HepG2 (cell line): ENCODE results near the gene MSH3. TPM values are rescaled to one million over a fixed set of nuclear protein-coding genes. Genes with fewer than 3 reads are reported as not detected.

ENCODE experiments used
- ATAC-seq: fragments of 200-7000 bp; cut with Tn5 transposase; 3 replicates; pipeline ENCODE4 v1.9.1; 2020; ENCODE audit warnings: mild to moderate bottlenecking, moderate library complexity
- BruUV-seq: library from RNA; stranded (reverse); fragments of 400-500 nt; replicated peaks from 2 replicates; lab custom pipeline; 2021; lab: Mats Ljungman, UMichigan
- CTCF ChIA-PET: fragments of 300-600 bp; formaldehyde crosslinking; extraction: SDS; loops from one replicate; lab custom pipeline; 2021; ENCODE audit warnings: low total read pairs, inconsistent platforms, low intra/inter-chr PET ratio; lab: Yijun Ruan, JAX
- POLR2A ChIA-PET: fragments of 350-600 bp; sonication (Branson Sonifier 250); formaldehyde crosslinking; loops from one replicate; lab custom pipeline; 2020; ENCODE audit warnings: antibody characterized with exemption, inconsistent platforms; lab: Yijun Ruan, JAX
- DNase-seq: peaks from one replicate; pipeline ENCODE4 v3.0.0-alpha.2; 2015; ENCODE audit warnings: low spot score
- FAIRE-seq: peaks from 3 replicates; lab custom pipeline; 2011; peaks lifted over from hg19 to GRCh38; lab: Jason Lieb, UNC
- H2AFZ ChIP-seq: one replicate; pipeline ENCODE4 v1.6.1; 2011; ENCODE audit warnings: low read length, inconsistent platforms
- H3K27ac ChIP-seq: fragments of 300-600 bp; 3 replicates; pipeline ENCODE4 v1.8.0; 2011; ENCODE audit warnings: mixed run types, mild to moderate bottlenecking, mixed read lengths, low read length, inconsistent platforms; ENCODE audit not compliant: insufficient read depth; ENCODE audit errors: extremely low read length
- H3K27me3 ChIP-seq, 2 experiments: fragments of 200-600 bp in 1 of 2; 2 replicates in 1 of 2; 3 replicates in 1 of 2; pipeline versions ENCODE4 v1.6.0 to v1.8.0; 2011; ENCODE audit warnings: low read length in 2 of 2, mild to moderate bottlenecking in 2 of 2, moderate library complexity in 2 of 2, inconsistent platforms in 1 of 2; ENCODE audit not compliant: insufficient read depth in 2 of 2, control insufficient read depth in 1 of 2
- H3K36me3 ChIP-seq, 2 experiments: fragments of 200-600 bp in 1 of 2; replicated peaks in 1 of 2; 2 replicates in 1 of 2; 3 replicates in 1 of 2; pipeline versions ENCODE4 v1.5.1 to v1.8.0; 2011; ENCODE audit warnings: low read length in 2 of 2, inconsistent platforms in 1 of 2; ENCODE audit not compliant: insufficient read depth in 2 of 2, control insufficient read depth in 1 of 2
- H3K4me1 ChIP-seq: 2 replicates; pipeline ENCODE4 v1.5.1; 2012; ENCODE audit warnings: low read length, inconsistent platforms; ENCODE audit not compliant: insufficient read depth
- H3K4me2 ChIP-seq: 2 replicates; pipeline ENCODE4 v1.6.0; 2011; ENCODE audit warnings: low read depth, low read length, inconsistent platforms
- H3K4me3 ChIP-seq, 3 experiments: fragments of 200-600 bp in 1 of 3; sonication (generic), shearing (Covaris generic) in 1 of 3; replicated peaks in 1 of 3; 2 replicates each; pipeline ENCODE4 v1.5.1; 2011 to 2016; ENCODE audit warnings: low read length in 3 of 3, inconsistent platforms in 2 of 3, low read depth in 2 of 3, mild to moderate bottlenecking in 2 of 3, control low read depth in 1 of 3, mixed read lengths in 1 of 3; ENCODE audit not compliant: insufficient read depth in 1 of 3
- H3K79me2 ChIP-seq: one replicate; pipeline ENCODE4 v1.6.1; 2011; ENCODE audit warnings: low read length, inconsistent platforms; ENCODE audit not compliant: insufficient read depth
- H3K9ac ChIP-seq: 2 replicates; pipeline ENCODE4 v1.6.0; 2011; ENCODE audit warnings: mild to moderate bottlenecking, low read depth, low read length, inconsistent platforms; ENCODE audit not compliant: insufficient read depth
- H3K9me3 ChIP-seq: 2 replicates; pipeline ENCODE4 v1.5.1; 2012; ENCODE audit warnings: mild to moderate bottlenecking, low read length
- H4K20me1 ChIP-seq: 2 replicates; pipeline ENCODE4 v1.6.0; 2011; ENCODE audit warnings: inconsistent platforms, mild to moderate bottlenecking, low read length, moderate library complexity; ENCODE audit not compliant: insufficient read depth
- CENPBD1 ChIP-seq: sonication (generic); formaldehyde crosslinking; IDR thresholded peaks from 2 replicates; pipeline ENCODE4 v1.8.0; 2022; ENCODE audit warnings: missing genetic modification reagents, low read depth, mild to moderate bottlenecking, borderline replicate concordance
- DR1 ChIP-seq: sonication (generic); formaldehyde crosslinking; IDR thresholded peaks from 2 replicates; pipeline ENCODE4 v1.8.0; 2021; ENCODE audit warnings: mild to moderate bottlenecking, missing genetic modification reagents, inconsistent platforms
- IRX3 ChIP-seq: sonication (generic); formaldehyde crosslinking; IDR thresholded peaks from 2 replicates; pipeline ENCODE4 v1.8.1; 2023; ENCODE audit warnings: mild to moderate bottlenecking, low read depth, missing genetic modification reagents, borderline replicate concordance
- KAT8 ChIP-seq: IDR thresholded peaks from 2 replicates; pipeline ENCODE4 v1.6.1; 2016; ENCODE audit warnings: missing genetic modification reagents, missing compliant biosample characterization
- MAFF ChIP-seq: IDR thresholded peaks from 2 replicates; pipeline ENCODE4 v1.6.1; 2011; ENCODE audit warnings: low read depth, low read length, improper control_type of control experiment
- ONECUT2 ChIP-seq: sonication (generic); formaldehyde crosslinking; IDR thresholded peaks from 2 replicates; pipeline ENCODE4 v1.4.0; 2020; ENCODE audit warnings: missing genetic modification reagents
- RFX5 ChIP-seq: IDR thresholded peaks from 2 replicates; pipeline ENCODE4 v1.6.1; 2011; ENCODE audit warnings: low read depth, low read length, improper control_type of control experiment
- WGBS: methylation state at CpG from one replicate; pipeline ENCODE4 v1.1.6; 2017; ENCODE audit warnings: low lambda C conversion rate; 5-methylcytosine and 5-hydroxymethylcytosine counted together
- in situ Hi-C: cut with HindIII; loops from 2 replicates; pipeline ENCODE4 v1.10.0; 2017; ENCODE audit warnings: low pct_unique_long_range_greater_than_20kb; ENCODE audit not compliant: extremely low pct_ligation_motif_present
- intact Hi-C: fragments of 100-400 bp; cut with micrococcal nuclease; formaldehyde crosslinking; loops from one replicate; pipeline ENCODE4 v1.10.0; 2022; ENCODE audit not compliant: unreplicated experiment
- polyA plus RNA-seq, 8 experiments: library from polyadenylated mRNA; depleted of rRNA in 3 of 8; stranded (reverse) in 7 of 8; unstranded in 1 of 8; fragments of >200 nt; fragmentation: Illumina TruSeq in 4 of 8; extraction: Trizol in 4 of 8; gene quantifications; 2 replicates each; pipeline versions ENCODE4 v1.2.1 to v1.2.3, GENCODE V29; 2011 to 2016; ENCODE audit warnings: low read depth in 4 of 8, missing spikeins in 1 of 8, mixed read lengths in 1 of 8; ENCODE audit not compliant: insufficient read depth in 1 of 8
- total RNA-seq, 5 experiments: library from RNA; depleted of rRNA; stranded (reverse); fragments of >200 nt; fragmentation: Illumina TruSeq; extraction: Trizol; gene quantifications; 2 replicates each; pipeline ENCODE4 v1.2.3, GENCODE V29; 2016; ENCODE audit warnings: low read depth in 1 of 5
- TF ChIP-seq, protein P1 (sequence below): sonication (generic); formaldehyde crosslinking; IDR thresholded peaks from 2 replicates; pipeline ENCODE4 v1.4.0; 2020; ENCODE audit warnings: missing genetic modification reagents
- TF ChIP-seq, protein P2 (sequence below): sonication (generic); formaldehyde crosslinking; IDR thresholded peaks from 2 replicates; pipeline ENCODE4 v1.4.0; 2020; ENCODE audit warnings: missing genetic modification reagents, borderline replicate concordance
- TF ChIP-seq, protein P3 (sequence below), 2 experiments: sonication (generic) in 1 of 2; formaldehyde crosslinking in 1 of 2; IDR thresholded peaks; 2 replicates each; pipeline versions ENCODE4 v1.6.1 to v1.9.0; 2014 to 2022; ENCODE audit warnings: antibody characterized with exemption in 1 of 2, borderline replicate concordance in 1 of 2, inconsistent platforms in 1 of 2, low read depth in 1 of 2, missing genetic modification reagents in 1 of 2

Gene MSH3
- total and polyA plus RNA-seq, 2 of the 13 experiments (the other 11 are each of a cell fraction or from before 2014, with no cell fraction given): 4.0 to 16.4 TPM

- Histone ChIP-seq H3K27ac (no peak overlapping the region), H3K4me1 (no peaks in the 10 kb centered on the region)
- 88% methylated on average over 1 of the region's 1 CpG for WGBS
- in situ Hi-C loops: no loop called here
- ATAC-seq: no peak
- TF ChIP-seq MAFF (no peak), DR1 (CRISPR knock-in tag) (no peak), KAT8 (CRISPR knock-in tag) (no peak), RFX5 (no peak), IRX3 (CRISPR knock-in tag) (no peak), CENPBD1 (no peak), ONECUT2 (CRISPR knock-in tag) (no peak)
- TF ChIP-seq, protein P1, sequence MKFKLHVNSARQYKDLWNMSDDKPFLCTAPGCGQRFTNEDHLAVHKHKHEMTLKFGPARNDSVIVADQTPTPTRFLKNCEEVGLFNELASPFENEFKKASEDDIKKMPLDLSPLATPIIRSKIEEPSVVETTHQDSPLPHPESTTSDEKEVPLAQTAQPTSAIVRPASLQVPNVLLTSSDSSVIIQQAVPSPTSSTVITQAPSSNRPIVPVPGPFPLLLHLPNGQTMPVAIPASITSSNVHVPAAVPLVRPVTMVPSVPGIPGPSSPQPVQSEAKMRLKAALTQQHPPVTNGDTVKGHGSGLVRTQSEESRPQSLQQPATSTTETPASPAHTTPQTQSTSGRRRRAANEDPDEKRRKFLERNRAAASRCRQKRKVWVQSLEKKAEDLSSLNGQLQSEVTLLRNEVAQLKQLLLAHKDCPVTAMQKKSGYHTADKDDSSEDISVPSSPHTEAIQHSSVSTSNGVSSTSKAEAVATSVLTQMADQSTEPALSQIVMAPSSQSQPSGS (CRISPR knock-in tag): no peak
- TF ChIP-seq, protein P2, sequence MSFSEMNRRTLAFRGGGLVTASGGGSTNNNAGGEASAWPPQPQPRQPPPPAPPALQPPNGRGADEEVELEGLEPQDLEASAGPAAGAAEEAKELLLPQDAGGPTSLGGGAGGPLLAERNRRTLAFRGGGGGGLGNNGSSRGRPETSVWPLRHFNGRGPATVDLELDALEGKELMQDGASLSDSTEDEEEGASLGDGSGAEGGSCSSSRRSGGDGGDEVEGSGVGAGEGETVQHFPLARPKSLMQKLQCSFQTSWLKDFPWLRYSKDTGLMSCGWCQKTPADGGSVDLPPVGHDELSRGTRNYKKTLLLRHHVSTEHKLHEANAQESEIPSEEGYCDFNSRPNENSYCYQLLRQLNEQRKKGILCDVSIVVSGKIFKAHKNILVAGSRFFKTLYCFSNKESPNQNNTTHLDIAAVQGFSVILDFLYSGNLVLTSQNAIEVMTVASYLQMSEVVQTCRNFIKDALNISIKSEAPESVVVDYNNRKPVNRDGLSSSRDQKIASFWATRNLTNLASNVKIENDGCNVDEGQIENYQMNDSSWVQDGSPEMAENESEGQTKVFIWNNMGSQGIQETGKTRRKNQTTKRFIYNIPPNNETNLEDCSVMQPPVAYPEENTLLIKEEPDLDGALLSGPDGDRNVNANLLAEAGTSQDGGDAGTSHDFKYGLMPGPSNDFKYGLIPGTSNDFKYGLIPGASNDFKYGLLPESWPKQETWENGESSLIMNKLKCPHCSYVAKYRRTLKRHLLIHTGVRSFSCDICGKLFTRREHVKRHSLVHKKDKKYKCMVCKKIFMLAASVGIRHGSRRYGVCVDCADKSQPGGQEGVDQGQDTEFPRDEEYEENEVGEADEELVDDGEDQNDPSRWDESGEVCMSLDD (CRISPR knock-in tag): no peak
- TF ChIP-seq, protein P3, sequence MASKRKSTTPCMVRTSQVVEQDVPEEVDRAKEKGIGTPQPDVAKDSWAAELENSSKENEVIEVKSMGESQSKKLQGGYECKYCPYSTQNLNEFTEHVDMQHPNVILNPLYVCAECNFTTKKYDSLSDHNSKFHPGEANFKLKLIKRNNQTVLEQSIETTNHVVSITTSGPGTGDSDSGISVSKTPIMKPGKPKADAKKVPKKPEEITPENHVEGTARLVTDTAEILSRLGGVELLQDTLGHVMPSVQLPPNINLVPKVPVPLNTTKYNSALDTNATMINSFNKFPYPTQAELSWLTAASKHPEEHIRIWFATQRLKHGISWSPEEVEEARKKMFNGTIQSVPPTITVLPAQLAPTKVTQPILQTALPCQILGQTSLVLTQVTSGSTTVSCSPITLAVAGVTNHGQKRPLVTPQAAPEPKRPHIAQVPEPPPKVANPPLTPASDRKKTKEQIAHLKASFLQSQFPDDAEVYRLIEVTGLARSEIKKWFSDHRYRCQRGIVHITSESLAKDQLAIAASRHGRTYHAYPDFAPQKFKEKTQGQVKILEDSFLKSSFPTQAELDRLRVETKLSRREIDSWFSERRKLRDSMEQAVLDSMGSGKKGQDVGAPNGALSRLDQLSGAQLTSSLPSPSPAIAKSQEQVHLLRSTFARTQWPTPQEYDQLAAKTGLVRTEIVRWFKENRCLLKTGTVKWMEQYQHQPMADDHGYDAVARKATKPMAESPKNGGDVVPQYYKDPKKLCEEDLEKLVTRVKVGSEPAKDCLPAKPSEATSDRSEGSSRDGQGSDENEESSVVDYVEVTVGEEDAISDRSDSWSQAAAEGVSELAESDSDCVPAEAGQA (IDR thresholded peaks at IDR 0.05; ENCODE audit: low read depth): no peak
- TF ChIP-seq, protein P3 (CRISPR knock-in tag; IDR thresholded peaks at IDR 0.05; ENCODE audit: borderline replicate concordance): no peak
- TF ChIP-seq, all 625 proteins: peak for 0
- FAIRE-seq: no peak
- intact Hi-C loops: no loop called here
- Histone ChIP-seq H3K79me2 (no peaks in the 10 kb centered on the region), H3K4me3 (no peak overlapping the region), H3K36me3 (no peaks in the 10 kb centered on the region), H3K27me3 (no peaks in the 10 kb centered on the region), H3K9me3 (no peaks in the 10 kb centered on the region), H3K4me2 (no peak overlapping the region), H3K9ac (no peak overlapping the region), H4K20me1 (no peaks in the 10 kb centered on the region), H2AFZ (no peak overlapping the region)
- DNase-seq: no peak
- CTCF ChIA-PET: no interaction called here
- no TSS peak for BruUV-seq
- POLR2A ChIA-PET: no interaction called here
Measured at GRCh38 chr5:80904533-80905187, 250.2 kb downstream of the MSH3 start.
